K562 (cell line): ENCODE measurements around the gene SLC38A1. TPM values are rescaled to one million over a fixed set of nuclear protein-coding genes. Genes with fewer than 3 reads are reported as not detected.

Experiments used
- ATAC-seq: fragments of 200-7000 bp; cut with Tn5 transposase; 3 replicates; pipeline ENCODE4 v1.9.1; 2020; ENCODE audit warnings: moderate library complexity
- BruUV-seq: library from RNA; stranded (reverse); fragments of 400-500 nt; replicated peaks from 2 replicates; lab custom pipeline; 2021; lab: Mats Ljungman, UMichigan
- CTCF ChIA-PET: fragments of 300-600 bp; formaldehyde crosslinking; extraction: SDS; loops from one replicate; lab custom pipeline; 2021; ENCODE audit warnings: low intra/inter-chr PET ratio; lab: Yijun Ruan, JAX
- POLR2A ChIA-PET: fragments of 300-600, 350-650 bp; sonication (Branson Sonifier 250); formaldehyde crosslinking; extraction: SDS; loops from one replicate; lab custom pipeline; 2021; ENCODE audit warnings: antibody characterized with exemption, inconsistent platforms; lab: Yijun Ruan, JAX
- DNase-seq, 4 experiments: peaks; one replicate each; pipeline versions ENCODE4 v3.0.0 to v3.0.0-alpha.2; 2011 to 2018; ENCODE audit warnings: low spot score in 3 of 4, mixed read lengths in 3 of 4; ENCODE audit errors: extremely low read depth in 1 of 4
- FAIRE-seq: peaks from 2 replicates; lab custom pipeline; 2011; peaks lifted over from hg19 to GRCh38; lab: Jason Lieb, UNC
- H2AFZ ChIP-seq: 2 replicates; pipeline ENCODE4 v1.6.0; 2011; ENCODE audit warnings: low read depth, low read length, control low read depth, inconsistent platforms
- H3K27ac ChIP-seq: fragments of 200-600 bp; 3 replicates; pipeline ENCODE4 v1.8.0; 2011; ENCODE audit warnings: low read depth, mild to moderate bottlenecking, control low read depth, inconsistent platforms, low read length, moderate library complexity, mixed read lengths; ENCODE audit errors: extremely low read depth
- H3K27me3 ChIP-seq, 2 experiments: fragments of 300-600 bp in 1 of 2; 2 replicates in 1 of 2; 3 replicates in 1 of 2; pipeline versions ENCODE4 v1.6.0 to v1.8.0; 2011; ENCODE audit warnings: inconsistent platforms in 2 of 2, low read length in 2 of 2, mild to moderate bottlenecking in 1 of 2, mixed read lengths in 1 of 2, moderate library complexity in 1 of 2; ENCODE audit not compliant: control insufficient read depth in 2 of 2, insufficient read depth in 2 of 2
- H3K36me3 ChIP-seq: fragments of 300-600 bp; 3 replicates; pipeline ENCODE4 v1.8.0; 2011; ENCODE audit warnings: mild to moderate bottlenecking, low read length, inconsistent platforms; ENCODE audit not compliant: control insufficient read depth, insufficient read depth
- H3K4me1 ChIP-seq, 2 experiments: fragments of 200-600 bp in 1 of 2; replicated peaks in 1 of 2; 2 replicates in 1 of 2; 3 replicates in 1 of 2; pipeline versions ENCODE4 v1.5.1 to v1.8.0; 2011; ENCODE audit warnings: inconsistent platforms in 2 of 2, low read length in 2 of 2, mild to moderate bottlenecking in 1 of 2, mixed read lengths in 1 of 2, moderate library complexity in 1 of 2; ENCODE audit not compliant: control insufficient read depth in 2 of 2, insufficient read depth in 2 of 2
- H3K4me2 ChIP-seq: 2 replicates; pipeline ENCODE4 v1.6.1; 2011; ENCODE audit warnings: low read length, control low read depth, inconsistent platforms, mixed read lengths; ENCODE audit not compliant: insufficient read depth
- H3K4me3 ChIP-seq: fragments of 200-600 bp; sonication (generic), shearing (Covaris generic); 2 replicates; pipeline ENCODE4 v1.5.1; 2016; ENCODE audit warnings: control low read depth, inconsistent platforms
- H3K79me2 ChIP-seq: fragments of 200-600 bp; 3 replicates; pipeline ENCODE4 v1.8.0; 2011; ENCODE audit warnings: low read length, inconsistent platforms; ENCODE audit not compliant: control insufficient read depth, insufficient read depth
- H3K9ac ChIP-seq, 2 experiments: 2 replicates each; pipeline versions ENCODE4 v1.6.0 to v1.6.1; 2011; ENCODE audit warnings: low read depth in 2 of 2, low read length in 2 of 2, control low read depth in 1 of 2, inconsistent platforms in 1 of 2, mild to moderate bottlenecking in 1 of 2, mixed read lengths in 1 of 2; ENCODE audit not compliant: insufficient read depth in 1 of 2
- H3K9me1 ChIP-seq: one replicate; pipeline ENCODE4 v1.6.0; 2011; ENCODE audit warnings: inconsistent platforms, mild to moderate bottlenecking, low read length, moderate library complexity; ENCODE audit not compliant: control insufficient read depth, insufficient read depth
- H3K9me3 ChIP-seq: replicated peaks from 2 replicates; pipeline ENCODE4 v1.5.1; 2011; ENCODE audit warnings: low read depth, low read length, inconsistent platforms; ENCODE audit not compliant: control insufficient read depth, insufficient read depth
- H4K20me1 ChIP-seq: replicated peaks from 2 replicates; pipeline ENCODE4 v1.6.1; 2011; ENCODE audit warnings: low read length, inconsistent platforms, mixed read lengths; ENCODE audit not compliant: control insufficient read depth, insufficient read depth
- BCOR ChIP-seq: fragments of 450-650 bp; IDR thresholded peaks from 2 replicates; pipeline ENCODE4 v1.6.1; 2016
- BRCA1 ChIP-seq, 2 experiments: fragments of 450-650 bp in 1 of 2; sonication (generic) in 1 of 2; formaldehyde crosslinking in 1 of 2; IDR thresholded peaks; 2 replicates each; pipeline versions ENCODE4 v1.5.0 to v1.6.1; 2017 to 2020; ENCODE audit warnings: mild to moderate bottlenecking in 1 of 2, missing genetic modification reagents in 1 of 2
- CCNT2 ChIP-seq: IDR thresholded peaks from 2 replicates; pipeline ENCODE4 v1.6.1; 2011; ENCODE audit warnings: borderline replicate concordance, low read depth, mild to moderate bottlenecking, moderate library complexity, mixed read lengths, low read length; ENCODE audit not compliant: insufficient read length; ENCODE audit errors: extremely low read depth
- GATAD2B ChIP-seq: fragments of 450-650 bp; IDR thresholded peaks from 2 replicates; pipeline ENCODE4 v1.6.1; 2017; ENCODE audit warnings: mild to moderate bottlenecking, borderline replicate concordance
- NEUROD1 ChIP-seq: fragments of 150-350 bp; IDR thresholded peaks from 2 replicates; pipeline ENCODE4 v1.6.1; 2014; ENCODE audit warnings: borderline replicate concordance, low read length, low read depth; ENCODE audit not compliant: partially characterized antibody
- NR4A1 ChIP-seq, 2 experiments: fragments of 250-450 bp in 1 of 2; fragments of 450-650 bp in 1 of 2; sonication (Bioruptor Pico) in 1 of 2; IDR thresholded peaks; 2 replicates each; pipeline versions ENCODE4 v1.4.0 to v1.6.1; 2016 to 2020; ENCODE audit warnings: mild to moderate bottlenecking in 2 of 2, missing compliant biosample characterization in 1 of 2, missing genetic modification characterization in 1 of 2, moderate library complexity in 1 of 2
- RBM17 ChIP-seq: fragments of 200-400 bp; formaldehyde crosslinking; IDR thresholded peaks from 2 replicates; pipeline ENCODE4 v1.6.1; 2017; ENCODE audit warnings: low read depth, mild to moderate bottlenecking, low read length, borderline replicate concordance
- RBM22 ChIP-seq: fragments of 200-400 bp; formaldehyde crosslinking; IDR thresholded peaks from 2 replicates; pipeline ENCODE4 v1.6.1; 2018; ENCODE audit warnings: low read length, low read depth; ENCODE audit not compliant: poor library complexity, severe bottlenecking
- ZNF146 ChIP-seq: IDR thresholded peaks from one replicate; pipeline ENCODE4 v1.6.1; 2018; ENCODE audit warnings: missing compliant biosample characterization; ENCODE audit not compliant: unreplicated experiment
- ZNF184 ChIP-seq: sonication (generic); formaldehyde crosslinking; IDR thresholded peaks from 2 replicates; pipeline ENCODE4 v1.5.0; 2020; ENCODE audit warnings: missing genetic modification reagents
- ZSCAN32 ChIP-seq: fragments of 450-650 bp; formaldehyde crosslinking; IDR thresholded peaks from 2 replicates; pipeline ENCODE4 v1.4.0; 2020; ENCODE audit warnings: mild to moderate bottlenecking, moderate library complexity
- WGBS: fragments of 100-300 bp; shearing (Covaris generic); methylation state at CpG from one replicate; pipeline ENCODE4 v1.1.6; 2016; ENCODE audit warnings: low coverage, mixed read lengths; ENCODE audit not compliant: insufficient coverage; ENCODE audit errors: missing lambda C conversion rate; 5-methylcytosine and 5-hydroxymethylcytosine counted together
- in situ Hi-C: fragments of 300-500 bp; cut with MboI; formaldehyde crosslinking; loops from 4 replicates; pipeline ENCODE4 v1.15.0; 2018; ENCODE audit warnings: inconsistent platforms, mixed read lengths
- intact Hi-C: fragments of 100-400 bp; cut with micrococcal nuclease; formaldehyde crosslinking; loops from 2 replicates; pipeline ENCODE4 v1.14.2; 2022
- polyA plus RNA-seq, 8 experiments: library from polyadenylated mRNA; depleted of rRNA in 4 of 8; stranded (reverse) in 5 of 8; unstranded in 3 of 8; fragments of >200 nt; fragmentation: Nextera tagmentation in 2 of 8; fragmentation: Illumina TruSeq in 1 of 8; extraction: Ambion mirVana in 2 of 8; extraction: Trizol in 1 of 8; gene quantifications; 2 replicates each; pipeline versions ENCODE4 v1.2.1 to v1.2.3, GENCODE V29; 2011 to 2014; ENCODE audit warnings: inconsistent platforms in 1 of 8, missing spikeins in 1 of 8
- total RNA-seq, 7 experiments: library from RNA; depleted of rRNA in 6 of 7; stranded (reverse); fragments of >200 nt in 6 of 7; fragmentation: Illumina TruSeq in 2 of 7; extraction: Trizol in 2 of 7; gene quantifications; 2 replicates each; pipeline versions ENCODE4 v1.2.1 to v1.2.3, GENCODE V29; 2011 to 2021; ENCODE audit warnings: low replicate concordance in 1 of 7
- TF ChIP-seq, protein P1 (sequence below): fragments of 450-650 bp; IDR thresholded peaks from 2 replicates; pipeline ENCODE4 v1.6.1; 2017; ENCODE audit warnings: mild to moderate bottlenecking, moderate library complexity
- TF ChIP-seq, protein P2 (sequence below): sonication (generic); formaldehyde crosslinking; IDR thresholded peaks from 2 replicates; pipeline ENCODE4 v1.9.0; 2022; ENCODE audit warnings: mild to moderate bottlenecking, missing genetic modification reagents
- TF ChIP-seq, protein P3 (sequence below): sonication (generic); formaldehyde crosslinking; IDR thresholded peaks from 2 replicates; pipeline ENCODE4 v1.8.1; 2023; ENCODE audit warnings: missing genetic modification reagents, mild to moderate bottlenecking, borderline replicate concordance

Gene SLC38A1
- total and polyA plus RNA-seq, 9 of the 15 experiments (the other 6 are each of a cell fraction or from before 2014, with no cell fraction given), result 51.9 to 112 (median 75.0) TPM

DNA sequence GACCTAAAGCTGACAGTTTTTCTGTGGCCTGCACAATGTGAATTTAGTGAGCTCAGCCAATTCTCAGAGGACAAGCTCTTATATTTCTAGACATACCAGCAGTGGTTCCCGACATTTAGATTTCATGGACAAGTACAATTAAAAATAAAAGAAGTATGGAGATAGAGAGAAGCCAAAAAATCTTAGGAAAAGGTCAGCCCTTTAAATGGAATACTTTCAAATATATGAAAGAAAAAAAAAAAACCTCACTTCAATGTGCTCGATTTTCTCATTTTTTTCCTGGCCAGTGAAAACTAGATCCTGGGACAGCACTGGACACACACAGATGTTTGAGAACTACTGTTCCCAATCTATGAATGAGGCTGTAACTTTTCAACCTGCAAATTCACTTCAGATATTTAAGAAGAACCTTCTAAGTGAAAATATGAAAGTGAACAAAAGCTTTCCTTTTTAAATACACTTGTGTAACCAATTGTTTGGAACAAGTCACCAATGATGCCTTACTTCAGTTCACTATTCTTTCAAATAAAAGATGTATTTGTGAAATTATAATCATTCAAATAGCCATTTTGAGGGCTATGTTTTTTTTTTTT, 109.4 kb downstream of the SLC38A1 start (continued):
- TF ChIP-seq NR4A1 (CRISPR knock-in tag; IDR thresholded peaks at IDR 0.05), result no peak
- no peak for TF ChIP-seq NR4A1 (tag; IDR thresholded peaks at IDR 0.05)
- TF ChIP-seq ZNF146, result no peak
- TF ChIP-seq, protein P1, sequence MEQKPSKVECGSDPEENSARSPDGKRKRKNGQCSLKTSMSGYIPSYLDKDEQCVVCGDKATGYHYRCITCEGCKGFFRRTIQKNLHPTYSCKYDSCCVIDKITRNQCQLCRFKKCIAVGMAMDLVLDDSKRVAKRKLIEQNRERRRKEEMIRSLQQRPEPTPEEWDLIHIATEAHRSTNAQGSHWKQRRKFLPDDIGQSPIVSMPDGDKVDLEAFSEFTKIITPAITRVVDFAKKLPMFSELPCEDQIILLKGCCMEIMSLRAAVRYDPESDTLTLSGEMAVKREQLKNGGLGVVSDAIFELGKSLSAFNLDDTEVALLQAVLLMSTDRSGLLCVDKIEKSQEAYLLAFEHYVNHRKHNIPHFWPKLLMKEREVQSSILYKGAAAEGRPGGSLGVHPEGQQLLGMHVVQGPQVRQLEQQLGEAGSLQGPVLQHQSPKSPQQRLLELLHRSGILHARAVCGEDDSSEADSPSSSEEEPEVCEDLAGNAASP, result no peak
- TF ChIP-seq, protein P2, sequence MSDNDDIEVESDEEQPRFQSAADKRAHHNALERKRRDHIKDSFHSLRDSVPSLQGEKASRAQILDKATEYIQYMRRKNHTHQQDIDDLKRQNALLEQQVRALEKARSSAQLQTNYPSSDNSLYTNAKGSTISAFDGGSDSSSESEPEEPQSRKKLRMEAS (CRISPR knock-in tag), result no peak
- TF ChIP-seq CCNT2, result no peak
- no peak for TF ChIP-seq RBM17

DNA sequence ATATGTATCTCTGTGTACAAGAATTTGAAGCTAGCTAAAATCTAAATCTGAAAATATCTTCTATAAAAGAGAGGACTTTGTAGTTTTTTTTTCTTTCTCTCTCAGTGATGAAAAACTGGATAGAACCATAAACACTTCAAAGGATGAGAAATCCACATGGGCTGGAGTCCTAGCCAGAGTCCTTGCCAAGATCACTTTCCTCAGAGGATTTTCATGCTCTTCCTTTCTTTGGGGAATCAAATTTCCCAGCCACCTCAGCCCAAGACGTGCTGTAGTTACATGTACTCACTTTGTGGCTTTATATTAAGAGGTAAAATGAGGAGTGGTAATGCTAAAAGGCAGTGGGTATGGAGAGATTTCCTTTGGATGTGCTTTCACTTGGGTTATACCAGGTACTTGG, 110.3 kb downstream of the SLC38A1 start:
- Histone ChIP-seq H3K4me2 (no peak overlapping the region), H3K9me1 (no peaks in the 10 kb centered on the region), H3K4me3 (no peak overlapping the region), H3K9me3 (peaks cover 2% of the 10 kb centered on the region; the same call in 1 of the 2 replicates), H3K27ac (no peak overlapping the region), H3K36me3 (no peaks in the 10 kb centered on the region), H2AFZ (no peak overlapping the region), H3K9ac (no peak overlapping the region), H3K79me2 (no peaks in the 10 kb centered on the region), H3K4me1 (no peaks in the 10 kb centered on the region; a peak in 1 of 5 replicates), H3K27me3 (no peaks in the 10 kb centered on the region; a peak in 1 of 5 replicates), H4K20me1 (no peaks in the 10 kb centered on the region)
- intact Hi-C loops (loop anchor here (10.0 kb wide), 1 partner anchor 776 kb away; no protein-coding TSS in a partner anchor), in situ Hi-C loops (no loop called here)
- ChIA-PET CTCF (no interaction called here), POLR2A (no interaction called here)
- ATAC-seq (no peak), DNase-seq (no peak), FAIRE-seq (no peak)
- 7% methylated on average over 1 of the region's 1 CpG for WGBS
- BruUV-seq, result no TSS peak
- TF ChIP-seq, protein P3, sequence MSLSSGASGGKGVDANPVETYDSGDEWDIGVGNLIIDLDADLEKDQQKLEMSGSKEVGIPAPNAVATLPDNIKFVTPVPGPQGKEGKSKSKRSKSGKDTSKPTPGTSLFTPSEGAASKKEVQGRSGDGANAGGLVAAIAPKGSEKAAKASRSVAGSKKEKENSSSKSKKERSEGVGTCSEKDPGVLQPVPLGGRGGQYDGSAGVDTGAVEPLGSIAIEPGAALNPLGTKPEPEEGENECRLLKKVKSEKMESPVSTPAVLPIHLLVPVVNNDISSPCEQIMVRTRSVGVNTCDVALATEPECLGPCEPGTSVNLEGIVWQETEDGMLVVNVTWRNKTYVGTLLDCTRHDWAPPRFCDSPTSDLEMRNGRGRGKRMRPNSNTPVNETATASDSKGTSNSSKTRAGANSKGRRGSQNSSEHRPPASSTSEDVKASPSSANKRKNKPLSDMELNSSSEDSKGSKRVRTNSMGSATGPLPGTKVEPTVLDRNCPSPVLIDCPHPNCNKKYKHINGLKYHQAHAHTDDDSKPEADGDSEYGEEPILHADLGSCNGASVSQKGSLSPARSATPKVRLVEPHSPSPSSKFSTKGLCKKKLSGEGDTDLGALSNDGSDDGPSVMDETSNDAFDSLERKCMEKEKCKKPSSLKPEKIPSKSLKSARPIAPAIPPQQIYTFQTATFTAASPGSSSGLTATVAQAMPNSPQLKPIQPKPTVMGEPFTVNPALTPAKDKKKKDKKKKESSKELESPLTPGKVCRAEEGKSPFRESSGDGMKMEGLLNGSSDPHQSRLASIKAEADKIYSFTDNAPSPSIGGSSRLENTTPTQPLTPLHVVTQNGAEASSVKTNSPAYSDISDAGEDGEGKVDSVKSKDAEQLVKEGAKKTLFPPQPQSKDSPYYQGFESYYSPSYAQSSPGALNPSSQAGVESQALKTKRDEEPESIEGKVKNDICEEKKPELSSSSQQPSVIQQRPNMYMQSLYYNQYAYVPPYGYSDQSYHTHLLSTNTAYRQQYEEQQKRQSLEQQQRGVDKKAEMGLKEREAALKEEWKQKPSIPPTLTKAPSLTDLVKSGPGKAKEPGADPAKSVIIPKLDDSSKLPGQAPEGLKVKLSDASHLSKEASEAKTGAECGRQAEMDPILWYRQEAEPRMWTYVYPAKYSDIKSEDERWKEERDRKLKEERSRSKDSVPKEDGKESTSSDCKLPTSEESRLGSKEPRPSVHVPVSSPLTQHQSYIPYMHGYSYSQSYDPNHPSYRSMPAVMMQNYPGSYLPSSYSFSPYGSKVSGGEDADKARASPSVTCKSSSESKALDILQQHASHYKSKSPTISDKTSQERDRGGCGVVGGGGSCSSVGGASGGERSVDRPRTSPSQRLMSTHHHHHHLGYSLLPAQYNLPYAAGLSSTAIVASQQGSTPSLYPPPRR (CRISPR knock-in tag), result no peak
- TF ChIP-seq BCOR (no peak), NEUROD1 (no peak), GATAD2B (no peak), ZNF184 (CRISPR knock-in tag) (no peak), BRCA1 (IDR thresholded peaks at IDR 0.05) (no peak), BRCA1 (CRISPR knock-in tag; IDR thresholded peaks at IDR 0.05) (no peak), ZSCAN32 (CRISPR knock-in tag) (no peak), RBM22 (no peak)
